KG1 (cell line): ENCODE measurements around the gene ELMO2.

Experiments
- DNase-seq: peaks from one replicate; lab custom pipeline; 2025; lab: John Stamatoyannopoulos, UW

The ELMO2 gene

GRCh38 chr20:46366826-46367225 lies 39.6 kb downstream of the ELMO2 start:
- DNase-seq = no peak

GRCh38 chr20:46365487-46366220 lies 40.8 kb downstream of the ELMO2 start:
- DNase-seq = no peak

GRCh38 chr20:46364670-46365486 lies 41.5 kb downstream of the ELMO2 start:
- no peak for DNase-seq

GRCh38 chr20:46363874-46364669 lies 42.3 kb downstream of the ELMO2 start:
- DNase-seq = peak; percentile 39

- DNase-seq = no peak
These were observed 43.2 kb downstream of the ELMO2 start for GRCh38 chr20:46362921-46363867.

- DNase-seq = no peak
These were observed 44.6 kb downstream of the ELMO2 start for GRCh38 chr20:46361811-46362210.

- DNase-seq = no peak
These were observed 45.0 kb downstream of the ELMO2 start for GRCh38 chr20:46361381-46361780.

GRCh38 chr20:46359233-46359751 lies 47.1 kb downstream of the ELMO2 start:
- DNase-seq = no peak

- no peak for DNase-seq
These were observed 47.9 kb downstream of the ELMO2 start for GRCh38 chr20:46358346-46359058.

GRCh38 chr20:46357030-46357514 lies 49.3 kb downstream of the ELMO2 start:
- DNase-seq = no peak

- DNase-seq = no peak
These were observed 50.0 kb downstream of the ELMO2 start for GRCh38 chr20:46356195-46357029.

- no peak for DNase-seq
These were observed 50.6 kb downstream of the ELMO2 start for GRCh38 chr20:46355778-46356177.

- DNase-seq = no peak
These were observed 51.3 kb downstream of the ELMO2 start for GRCh38 chr20:46354920-46355654.

GRCh38 chr20:46354207-46354555 lies 52.2 kb downstream of the ELMO2 start:
- DNase-seq = no peak

GRCh38 chr20:46353500-46354206 lies 52.8 kb downstream of the ELMO2 start:
- DNase-seq = no peak

GRCh38 chr20:46352370-46352938 lies 54.0 kb downstream of the ELMO2 start:
- DNase-seq = no peak

GRCh38 chr20:46351357-46352058 lies 54.9 kb downstream of the ELMO2 start:
- DNase-seq = no peak
